Natural killer cell (primary cell): ENCODE measurements around the gene AKR7A2. TPM values are rescaled to one million over a fixed set of nuclear protein-coding genes. Genes with fewer than 3 reads are reported as not detected.
"Not testable (repeated sequence)": the region's sequence is repeated elsewhere in the genome, so short reads cannot be mapped to it uniquely, and the experiment has no call there.

ENCODE experiments used
- ATAC-seq, 3 donors: fragments of 150-1000 bp in 2 of 3; fragments of 200-7000 bp in 1 of 3; cut with Tn5 transposase; 1 replicate in 1 of 3; 2 replicates in 2 of 3; pipeline ENCODE4 v1.10.0; 2021; ENCODE audit warnings: mild to moderate bottlenecking in 2 of 3, moderate library complexity in 2 of 3
- DNase-seq, 2 donors: peaks; one replicate each; pipeline versions ENCODE4 v3.0.0 to v3.0.0-alpha.2; 2013 to 2021; ENCODE audit warnings: mixed read lengths in 1 of 2
- H3K27ac ChIP-seq: one replicate; pipeline ENCODE4 v1.5.1; 2013; ENCODE audit warnings: mild to moderate bottlenecking, low read length
- H3K27me3 ChIP-seq: one replicate; pipeline ENCODE4 v1.6.1; 2013; ENCODE audit warnings: low read length; ENCODE audit not compliant: control insufficient read depth, insufficient read depth
- H3K36me3 ChIP-seq: one replicate; pipeline ENCODE4 v1.6.1; 2013; ENCODE audit warnings: low read length; ENCODE audit not compliant: control insufficient read depth, insufficient read depth
- H3K4me1 ChIP-seq: one replicate; pipeline ENCODE4 v1.6.1; 2013; ENCODE audit warnings: low read length; ENCODE audit not compliant: control insufficient read depth, insufficient read depth
- H3K4me3 ChIP-seq: one replicate; pipeline ENCODE4 v1.5.1; 2013; ENCODE audit warnings: low read length
- H3K9me3 ChIP-seq: one replicate; pipeline ENCODE4 v1.6.1; 2013; ENCODE audit warnings: low read length; ENCODE audit not compliant: control insufficient read depth, insufficient read depth
- H3K27ac Mint-ChIP-seq, 2 donors: one replicate each; pipeline ENCODE4 v1.8.0; 2022; ENCODE audit warnings: mild to moderate bottlenecking in 2 of 2, mixed read lengths in 2 of 2, moderate library complexity in 1 of 2
- H3K27me3 Mint-ChIP-seq, 2 donors: one replicate each; pipeline ENCODE4 v1.8.0; 2022; ENCODE audit warnings: low read depth in 2 of 2, mixed read lengths in 2 of 2
- H3K36me3 Mint-ChIP-seq: one replicate; pipeline ENCODE4 v1.8.0; 2022; ENCODE audit warnings: mixed read lengths
- H3K4me1 Mint-ChIP-seq, 2 donors: one replicate each; pipeline ENCODE4 v1.8.0; 2022; ENCODE audit warnings: mixed read lengths in 2 of 2
- H3K4me3 Mint-ChIP-seq: one replicate; pipeline ENCODE4 v1.8.0; 2022; ENCODE audit warnings: mild to moderate bottlenecking, moderate library complexity, mixed read lengths
- H3K9me3 Mint-ChIP-seq, 2 donors: one replicate each; pipeline ENCODE4 v1.8.0; 2022; ENCODE audit warnings: mixed read lengths in 2 of 2
- CTCF ChIP-seq: fragments of 200-600 bp; IDR thresholded peaks from one replicate; pipeline ENCODE4 v1.8.0; 2022; ENCODE audit warnings: antibody characterized with exemption
- WGBS: methylation state at CpG from one replicate; pipeline ENCODE4 v1.1.7; 2013; ENCODE audit warnings: missing lambda C conversion rate; ENCODE audit not compliant: insufficient coverage; 5-methylcytosine and 5-hydroxymethylcytosine counted together
- intact Hi-C: fragments of 100-400 bp; cut with micrococcal nuclease; formaldehyde crosslinking; loops from one replicate; pipeline ENCODE4 v1.14.2; 2022
- total RNA-seq, 4 donors: library from RNA; stranded (reverse); fragments of 120-200 nt in 1 of 4; gene quantifications; one replicate each; pipeline versions ENCODE4 v1.2.3 to v1.2.4, GENCODE V29; 2013 to 2022

AKR7A2 gene
- total RNA-seq, 3 donors from 2014 or later (not counting 1 experiment from before 2014, with no cell fraction given): 25.5 to 31.9 (median 28.9) TPM

- H3K36me3 Mint-ChIP-seq: peaks cover 8% of the 10 kb centered on the region
- H3K4me3 ChIP-seq: no peak overlapping the region
- H3K4me1 Mint-ChIP-seq: no peaks in the 10 kb centered on the region
Observed at GRCh38 chr1:19300211-19300610, 11.7 kb downstream of the AKR7A2 start.

GRCh38 chr1:19294638-19295037 is 17.3 kb downstream of the AKR7A2 start:
- DNase-seq (no peak), ATAC-seq (no peak)
- Histone ChIP-seq H3K27me3 (no peaks in the 10 kb centered on the region), H3K9me3 (peaks cover 18% of the 10 kb centered on the region), H3K36me3 (no peaks in the 10 kb centered on the region), H3K27ac (no peak overlapping the region), H3K4me1 (no peaks in the 10 kb centered on the region), H3K4me3 (no peak overlapping the region)
- Mint-ChIP-seq H3K36me3 (peaks cover 13% of the 10 kb centered on the region), H3K4me1 (no peaks in the 10 kb centered on the region), H3K27ac (no peak overlapping the region), H3K4me3 (no peak overlapping the region), H3K9me3 (peaks cover 3 to 4% of the 10 kb centered on the region in 2 donors), H3K27me3 (peaks cover 0 to 3% of the 10 kb centered on the region in 2 donors)
- 100% methylated on average over 2 of the region's 2 CpGs for WGBS
- TF ChIP-seq CTCF: no peak
- intact Hi-C loops: no loop called here

More at GRCh38 chr1:19300211-19300610, 11.7 kb downstream of the AKR7A2 start:
- H3K27me3 ChIP-seq: no peaks in the 10 kb centered on the region
- H3K36me3 ChIP-seq: peaks cover 20% of the 10 kb centered on the region
- H3K4me1 ChIP-seq: no peaks in the 10 kb centered on the region
- Mint-ChIP-seq H3K4me3 (no peak overlapping the region), H3K27ac (no peak overlapping the region), H3K9me3 (no peaks in the 10 kb centered on the region), H3K27me3 (no peaks in the 10 kb centered on the region)
- 100% methylated on average over 2 of the region's 2 CpGs for WGBS
- intact Hi-C loops: no loop called here
- no peak for ATAC-seq
- no peak for TF ChIP-seq CTCF
- H3K27ac ChIP-seq: no peak overlapping the region
- DNase-seq: no peak
- H3K9me3 ChIP-seq: peaks cover 8% of the 10 kb centered on the region

DNA sequence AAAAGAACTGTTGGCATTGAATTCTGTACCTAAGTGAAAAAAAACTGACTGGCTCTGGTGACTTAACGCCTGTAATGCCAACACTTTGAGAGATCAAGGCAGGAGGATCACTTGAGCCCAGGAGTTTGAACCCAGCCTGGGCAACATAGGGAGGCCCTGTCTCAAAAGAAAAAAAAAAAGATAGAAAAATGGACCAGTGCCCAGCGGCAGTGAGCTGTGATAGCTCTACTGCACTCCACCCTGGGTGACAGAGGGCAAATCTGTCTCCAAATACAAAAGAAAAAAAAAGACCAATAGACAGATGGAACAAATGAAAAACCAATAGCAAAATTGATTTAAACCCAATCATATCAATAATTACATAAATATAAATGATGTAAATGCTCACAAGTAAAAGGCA is 22.7 kb downstream of the AKR7A2 start:
- peaks cover 4% of the 10 kb centered on the region for H3K4me1 ChIP-seq
- intact Hi-C loops: loop anchor here (1.0 kb wide), 1 partner anchor 17 kb away; no protein-coding TSS in a partner anchor
- H3K27ac ChIP-seq: no peak overlapping the region
- DNase-seq: no peak
- no peak for ATAC-seq
- Mint-ChIP-seq H3K27me3 (peaks cover 12 to 18% of the 10 kb centered on the region in 2 donors), H3K36me3 (peaks cover 4% of the 10 kb centered on the region), H3K9me3 (peaks cover 2% of the 10 kb centered on the region in 2 donors), H3K27ac (no peak overlapping the region), H3K4me3 (peak overlapping the region; percentile 66), H3K4me1 (peaks cover 12% of the 10 kb centered on the region in 2 donors)
- no peak overlapping the region for H3K4me3 ChIP-seq
- no peaks in the 10 kb centered on the region for H3K36me3 ChIP-seq
- 80% methylated on average over 2 of the region's 2 CpGs for WGBS
- H3K27me3 ChIP-seq: no peaks in the 10 kb centered on the region
- TF ChIP-seq CTCF: no peak
- H3K9me3 ChIP-seq: peaks cover 3% of the 10 kb centered on the region

GRCh38 chr1:19288324-19289241 is 23.4 kb downstream of the AKR7A2 start, which contains the start of gene AKR7A3:
TSS of gene AKR7A3 (minus strand) at chr1:19288770. CDS start at chr1:19288709, 61 bp downstream.
- not testable (repeated sequence) for H3K36me3 Mint-ChIP-seq, H3K27me3 ChIP-seq, H3K27ac Mint-ChIP-seq, H3K9me3 Mint-ChIP-seq, H3K27ac ChIP-seq, H3K36me3 ChIP-seq, H3K9me3 ChIP-seq, H3K4me1 ChIP-seq
- H3K4me3 ChIP-seq: peak within 1 kb of the TSS; percentile 14
- Mint-ChIP-seq H3K4me1 (peaks cover 12% of the 10 kb centered on the region in 2 donors), H3K4me3 (peak within 1 kb of the TSS; percentile 84), H3K27me3 (peaks cover 12 to 18% of the 10 kb centered on the region in 2 donors)
- peak; percentile 81 to 98 (median 97) for ATAC-seq
- intact Hi-C loops: loop anchor here (1.0 kb wide), 1 partner anchor 16 kb away; no protein-coding TSS in a partner anchor
- WGBS: 26% methylated on average over 60 of the region's 82 CpGs
- DNase-seq: peak; percentile 42 to 71
